HEK293 (cell line): ENCODE data around the gene HAAO.

Source experiments
- CTCF ChIA-PET: fragments of 350-600 bp; formaldehyde crosslinking; extraction: SDS; loops from one replicate; lab custom pipeline; 2021; ENCODE audit warnings: antibody characterized with exemption; lab: Yijun Ruan, JAX
- POLR2A ChIA-PET: fragments of 300-600 bp; formaldehyde crosslinking; extraction: SDS; loops from one replicate; lab custom pipeline; 2020; ENCODE audit warnings: antibody characterized with exemption, inconsistent platforms; lab: Yijun Ruan, JAX
- H3K27ac ChIP-seq: fragments of 200-500 bp; sonication (Bioruptor generic); 2 replicates; pipeline ENCODE4 v1.5.1; 2014; ENCODE audit warnings: low read depth, low read length, control low read depth, inconsistent platforms; ENCODE audit errors: extremely low read depth
- H3K36me3 ChIP-seq, 2 experiments: fragments of 200-500 bp in 1 of 2; sonication (Bioruptor generic) in 1 of 2; 1 replicate in 1 of 2; 2 replicates in 1 of 2; pipeline ENCODE4 v1.5.1; 2014 to 2017; ENCODE audit warnings: inconsistent platforms in 2 of 2, low read length in 2 of 2; ENCODE audit not compliant: control insufficient read depth in 2 of 2, insufficient read depth in 1 of 2
- H3K4me1 ChIP-seq: fragments of 200-500 bp; sonication (Bioruptor generic); 2 replicates; pipeline ENCODE4 v1.5.1; 2014; ENCODE audit warnings: mild to moderate bottlenecking, low read length, inconsistent platforms; ENCODE audit not compliant: control insufficient read depth, insufficient read depth
- H3K4me3 ChIP-seq: 2 replicates; pipeline ENCODE4 v1.5.1; 2011; ENCODE audit warnings: low read depth, mild to moderate bottlenecking, control low read depth, low read length, moderate library complexity
- H3K9me3 ChIP-seq: fragments of 200-500 bp; sonication (Bioruptor generic); 2 replicates; pipeline ENCODE4 v1.5.1; 2014; ENCODE audit warnings: low read depth, low read length, inconsistent platforms; ENCODE audit not compliant: control insufficient read depth, insufficient read depth
- MEIS1 ChIP-seq: sonication (generic); formaldehyde crosslinking; IDR thresholded peaks from 2 replicates; pipeline ENCODE4 v1.8.1; 2022; ENCODE audit warnings: missing genetic modification reagents, mild to moderate bottlenecking, borderline replicate concordance
- REPIN1 ChIP-seq: fragments of 450-650 bp; formaldehyde crosslinking; IDR thresholded peaks from 2 replicates; pipeline ENCODE4 v1.5.1; 2017; ENCODE audit warnings: missing biosample characterization, missing genetic modification characterization, low read depth
- SALL2 ChIP-seq: fragments of 450-650 bp; formaldehyde crosslinking; IDR thresholded peaks from 2 replicates; pipeline ENCODE4 v1.5.0; 2017; ENCODE audit warnings: missing biosample characterization, mild to moderate bottlenecking, missing genetic modification characterization, borderline replicate concordance
- SETDB1 ChIP-seq: IDR thresholded peaks from one replicate; pipeline ENCODE4 v1.6.1; 2017; ENCODE audit warnings: mild to moderate bottlenecking, low read length, moderate library complexity, mixed read lengths; ENCODE audit not compliant: insufficient read length
- ZBTB8A ChIP-seq: fragments of 450-650 bp; formaldehyde crosslinking; IDR thresholded peaks from 2 replicates; pipeline ENCODE4 v1.5.1; 2016; ENCODE audit warnings: missing biosample characterization, missing genetic modification characterization
- ZNF10 ChIP-seq: fragments of 450-650 bp; formaldehyde crosslinking; IDR thresholded peaks from 2 replicates; pipeline ENCODE4 v1.5.1; 2017; ENCODE audit warnings: missing biosample characterization, missing genetic modification characterization
- ZNF112 ChIP-seq: fragments of 450-650 bp; formaldehyde crosslinking; IDR thresholded peaks from 2 replicates; pipeline ENCODE4 v1.5.0; 2017; ENCODE audit warnings: missing biosample characterization, missing genetic modification characterization
- ZNF16 ChIP-seq: fragments of 450-650 bp; formaldehyde crosslinking; IDR thresholded peaks from 2 replicates; pipeline ENCODE4 v1.5.1; 2016; ENCODE audit warnings: low read depth, missing biosample characterization, missing genetic modification characterization
- ZNF19 ChIP-seq: fragments of 450-650 bp; formaldehyde crosslinking; IDR thresholded peaks from 2 replicates; pipeline ENCODE4; 2016; ENCODE audit warnings: missing biosample characterization, missing genetic modification characterization, low read depth
- ZNF549 ChIP-seq: fragments of 450-650 bp; IDR thresholded peaks from 2 replicates; pipeline ENCODE4 v1.5.1; 2018; ENCODE audit warnings: missing biosample characterization, missing genetic modification characterization, mild to moderate bottlenecking, inconsistent platforms, moderate library complexity
- ZNF558 ChIP-seq: fragments of 450-650 bp; formaldehyde crosslinking; IDR thresholded peaks from 2 replicates; pipeline ENCODE4 v1.5.1; 2016; ENCODE audit warnings: missing biosample characterization, missing genetic modification characterization
- ZSCAN23 ChIP-seq: fragments of 450-650 bp; formaldehyde crosslinking; IDR thresholded peaks from 2 replicates; pipeline ENCODE4 v1.5.1; 2016; ENCODE audit warnings: missing biosample characterization, missing genetic modification characterization
- ZXDB ChIP-seq: fragments of 450-650 bp; formaldehyde crosslinking; IDR thresholded peaks from 2 replicates; pipeline ENCODE4 v1.5.1; 2016; ENCODE audit warnings: missing biosample characterization, missing genetic modification characterization
- TF ChIP-seq, protein P1 (sequence below): fragments of 450-650 bp; formaldehyde crosslinking; IDR thresholded peaks from 2 replicates; pipeline ENCODE4 v1.5.1; 2016; ENCODE audit warnings: missing biosample characterization, missing genetic modification characterization
- TF ChIP-seq, protein P2 (sequence below): fragments of 450-650 bp; formaldehyde crosslinking; IDR thresholded peaks from 2 replicates; pipeline ENCODE4 v1.5.1; 2017; ENCODE audit warnings: missing biosample characterization, missing genetic modification characterization
- TF ChIP-seq, protein P3 (sequence below): fragments of 450-650 bp; formaldehyde crosslinking; IDR thresholded peaks from 2 replicates; pipeline ENCODE4 v1.5.1; 2016; ENCODE audit warnings: missing biosample characterization, missing genetic modification characterization
- TF ChIP-seq, protein P4 (sequence below): fragments of 450-650 bp; formaldehyde crosslinking; IDR thresholded peaks from 2 replicates; pipeline ENCODE4 v1.5.1; 2016; ENCODE audit warnings: missing biosample characterization, missing genetic modification characterization
- TF ChIP-seq, protein P5 (sequence below): fragments of 450-650 bp; formaldehyde crosslinking; conservative IDR thresholded peaks from 2 replicates; pipeline ENCODE4 v1.5.1; 2016; ENCODE audit warnings: low read depth, missing biosample characterization, missing genetic modification characterization
- TF ChIP-seq, protein P6 (sequence below): fragments of 450-650 bp; formaldehyde crosslinking; IDR thresholded peaks from 2 replicates; pipeline ENCODE4; 2016; ENCODE audit warnings: missing biosample characterization, missing genetic modification characterization
- TF ChIP-seq, protein P7 (sequence below): fragments of 450-650 bp; formaldehyde crosslinking; IDR thresholded peaks from 2 replicates; pipeline ENCODE4 v1.5.1; 2017; ENCODE audit warnings: missing biosample characterization, missing genetic modification characterization

The HAAO gene

DNA sequence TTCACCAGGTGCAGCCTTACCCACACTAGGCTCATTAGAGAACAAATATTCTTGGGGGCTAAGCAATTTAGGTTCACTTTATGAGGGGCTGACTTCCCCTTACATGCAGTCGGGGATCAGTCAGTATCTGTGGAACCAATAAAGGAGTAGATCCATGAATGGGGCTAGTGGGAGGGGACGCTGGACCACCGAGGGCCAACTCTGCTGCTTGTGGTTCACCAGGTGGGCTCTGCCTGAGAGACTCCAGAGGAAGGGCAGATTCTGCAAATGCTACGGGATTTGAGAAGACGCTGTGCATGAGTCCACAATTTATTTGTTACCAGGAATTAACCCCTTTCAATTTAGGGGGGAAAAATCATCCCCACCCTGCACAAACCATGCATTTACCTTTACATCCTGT, 15.9 kb upstream of the HAAO start:
- Histone ChIP-seq H3K4me1 (no peaks in the 10 kb centered on the region), H3K4me3 (no peak overlapping the region), H3K36me3 (no peaks in the 10 kb centered on the region), H3K27ac (no peak overlapping the region), H3K9me3 (no peaks in the 10 kb centered on the region)
- no peak for TF ChIP-seq ZNF549
- no peak for TF ChIP-seq SETDB1
- no peak for TF ChIP-seq ZBTB8A
- no peak for TF ChIP-seq REPIN1 (tag by site-specific recombination)
- no peak for TF ChIP-seq ZNF19 (tag by site-specific recombination)
- TF ChIP-seq, protein P1, sequence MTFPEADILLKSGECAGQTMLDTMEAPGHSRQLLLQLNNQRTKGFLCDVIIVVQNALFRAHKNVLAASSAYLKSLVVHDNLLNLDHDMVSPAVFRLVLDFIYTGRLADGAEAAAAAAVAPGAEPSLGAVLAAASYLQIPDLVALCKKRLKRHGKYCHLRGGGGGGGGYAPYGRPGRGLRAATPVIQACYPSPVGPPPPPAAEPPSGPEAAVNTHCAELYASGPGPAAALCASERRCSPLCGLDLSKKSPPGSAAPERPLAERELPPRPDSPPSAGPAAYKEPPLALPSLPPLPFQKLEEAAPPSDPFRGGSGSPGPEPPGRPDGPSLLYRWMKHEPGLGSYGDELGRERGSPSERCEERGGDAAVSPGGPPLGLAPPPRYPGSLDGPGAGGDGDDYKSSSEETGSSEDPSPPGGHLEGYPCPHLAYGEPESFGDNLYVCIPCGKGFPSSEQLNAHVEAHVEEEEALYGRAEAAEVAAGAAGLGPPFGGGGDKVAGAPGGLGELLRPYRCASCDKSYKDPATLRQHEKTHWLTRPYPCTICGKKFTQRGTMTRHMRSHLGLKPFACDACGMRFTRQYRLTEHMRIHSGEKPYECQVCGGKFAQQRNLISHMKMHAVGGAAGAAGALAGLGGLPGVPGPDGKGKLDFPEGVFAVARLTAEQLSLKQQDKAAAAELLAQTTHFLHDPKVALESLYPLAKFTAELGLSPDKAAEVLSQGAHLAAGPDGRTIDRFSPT (tag by site-specific recombination), result no peak
- TF ChIP-seq, protein P2, sequence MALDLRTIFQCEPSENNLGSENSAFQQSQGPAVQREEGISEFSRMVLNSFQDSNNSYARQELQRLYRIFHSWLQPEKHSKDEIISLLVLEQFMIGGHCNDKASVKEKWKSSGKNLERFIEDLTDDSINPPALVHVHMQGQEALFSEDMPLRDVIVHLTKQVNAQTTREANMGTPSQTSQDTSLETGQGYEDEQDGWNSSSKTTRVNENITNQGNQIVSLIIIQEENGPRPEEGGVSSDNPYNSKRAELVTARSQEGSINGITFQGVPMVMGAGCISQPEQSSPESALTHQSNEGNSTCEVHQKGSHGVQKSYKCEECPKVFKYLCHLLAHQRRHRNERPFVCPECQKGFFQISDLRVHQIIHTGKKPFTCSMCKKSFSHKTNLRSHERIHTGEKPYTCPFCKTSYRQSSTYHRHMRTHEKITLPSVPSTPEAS (tag by site-specific recombination), result no peak
- no peak for TF ChIP-seq MEIS1 (CRISPR knock-in tag)
- TF ChIP-seq ZNF112 (tag by site-specific recombination), result no peak
- no peak for TF ChIP-seq ZNF16 (tag by site-specific recombination)
- TF ChIP-seq, protein P3, sequence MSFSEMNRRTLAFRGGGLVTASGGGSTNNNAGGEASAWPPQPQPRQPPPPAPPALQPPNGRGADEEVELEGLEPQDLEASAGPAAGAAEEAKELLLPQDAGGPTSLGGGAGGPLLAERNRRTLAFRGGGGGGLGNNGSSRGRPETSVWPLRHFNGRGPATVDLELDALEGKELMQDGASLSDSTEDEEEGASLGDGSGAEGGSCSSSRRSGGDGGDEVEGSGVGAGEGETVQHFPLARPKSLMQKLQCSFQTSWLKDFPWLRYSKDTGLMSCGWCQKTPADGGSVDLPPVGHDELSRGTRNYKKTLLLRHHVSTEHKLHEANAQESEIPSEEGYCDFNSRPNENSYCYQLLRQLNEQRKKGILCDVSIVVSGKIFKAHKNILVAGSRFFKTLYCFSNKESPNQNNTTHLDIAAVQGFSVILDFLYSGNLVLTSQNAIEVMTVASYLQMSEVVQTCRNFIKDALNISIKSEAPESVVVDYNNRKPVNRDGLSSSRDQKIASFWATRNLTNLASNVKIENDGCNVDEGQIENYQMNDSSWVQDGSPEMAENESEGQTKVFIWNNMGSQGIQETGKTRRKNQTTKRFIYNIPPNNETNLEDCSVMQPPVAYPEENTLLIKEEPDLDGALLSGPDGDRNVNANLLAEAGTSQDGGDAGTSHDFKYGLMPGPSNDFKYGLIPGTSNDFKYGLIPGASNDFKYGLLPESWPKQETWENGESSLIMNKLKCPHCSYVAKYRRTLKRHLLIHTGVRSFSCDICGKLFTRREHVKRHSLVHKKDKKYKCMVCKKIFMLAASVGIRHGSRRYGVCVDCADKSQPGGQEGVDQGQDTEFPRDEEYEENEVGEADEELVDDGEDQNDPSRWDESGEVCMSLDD (tag by site-specific recombination), result no peak
- TF ChIP-seq, protein P4, sequence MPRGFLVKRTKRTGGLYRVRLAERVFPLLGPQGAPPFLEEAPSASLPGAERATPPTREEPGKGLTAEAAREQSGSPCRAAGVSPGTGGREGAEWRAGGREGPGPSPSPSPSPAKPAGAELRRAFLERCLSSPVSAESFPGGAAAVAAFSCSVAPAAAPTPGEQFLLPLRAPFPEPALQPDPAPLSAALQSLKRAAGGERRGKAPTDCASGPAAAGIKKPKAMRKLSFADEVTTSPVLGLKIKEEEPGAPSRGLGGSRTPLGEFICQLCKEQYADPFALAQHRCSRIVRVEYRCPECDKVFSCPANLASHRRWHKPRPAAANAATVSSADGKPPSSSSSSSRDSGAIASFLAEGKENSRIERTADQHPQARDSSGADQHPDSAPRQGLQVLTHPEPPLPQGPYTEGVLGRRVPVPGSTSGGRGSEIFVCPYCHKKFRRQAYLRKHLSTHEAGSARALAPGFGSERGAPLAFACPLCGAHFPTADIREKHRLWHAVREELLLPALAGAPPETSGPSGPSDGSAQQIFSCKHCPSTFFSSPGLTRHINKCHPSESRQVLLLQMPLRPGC (tag by site-specific recombination), result no peak
- TF ChIP-seq, protein P5, sequence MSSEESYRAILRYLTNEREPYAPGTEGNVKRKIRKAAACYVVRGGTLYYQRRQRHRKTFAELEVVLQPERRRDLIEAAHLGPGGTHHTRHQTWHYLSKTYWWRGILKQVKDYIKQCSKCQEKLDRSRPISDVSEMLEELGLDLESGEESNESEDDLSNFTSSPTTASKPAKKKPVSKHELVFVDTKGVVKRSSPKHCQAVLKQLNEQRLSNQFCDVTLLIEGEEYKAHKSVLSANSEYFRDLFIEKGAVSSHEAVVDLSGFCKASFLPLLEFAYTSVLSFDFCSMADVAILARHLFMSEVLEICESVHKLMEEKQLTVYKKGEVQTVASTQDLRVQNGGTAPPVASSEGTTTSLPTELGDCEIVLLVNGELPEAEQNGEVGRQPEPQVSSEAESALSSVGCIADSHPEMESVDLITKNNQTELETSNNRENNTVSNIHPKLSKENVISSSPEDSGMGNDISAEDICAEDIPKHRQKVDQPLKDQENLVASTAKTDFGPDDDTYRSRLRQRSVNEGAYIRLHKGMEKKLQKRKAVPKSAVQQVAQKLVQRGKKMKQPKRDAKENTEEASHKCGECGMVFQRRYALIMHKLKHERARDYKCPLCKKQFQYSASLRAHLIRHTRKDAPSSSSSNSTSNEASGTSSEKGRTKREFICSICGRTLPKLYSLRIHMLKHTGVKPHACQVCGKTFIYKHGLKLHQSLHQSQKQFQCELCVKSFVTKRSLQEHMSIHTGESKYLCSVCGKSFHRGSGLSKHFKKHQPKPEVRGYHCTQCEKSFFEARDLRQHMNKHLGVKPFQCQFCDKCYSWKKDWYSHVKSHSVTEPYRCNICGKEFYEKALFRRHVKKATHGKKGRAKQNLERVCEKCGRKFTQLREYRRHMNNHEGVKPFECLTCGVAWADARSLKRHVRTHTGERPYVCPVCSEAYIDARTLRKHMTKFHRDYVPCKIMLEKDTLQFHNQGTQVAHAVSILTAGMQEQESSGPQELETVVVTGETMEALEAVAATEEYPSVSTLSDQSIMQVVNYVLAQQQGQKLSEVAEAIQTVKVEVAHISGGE (tag by site-specific recombination), result no peak
- TF ChIP-seq, protein P6, sequence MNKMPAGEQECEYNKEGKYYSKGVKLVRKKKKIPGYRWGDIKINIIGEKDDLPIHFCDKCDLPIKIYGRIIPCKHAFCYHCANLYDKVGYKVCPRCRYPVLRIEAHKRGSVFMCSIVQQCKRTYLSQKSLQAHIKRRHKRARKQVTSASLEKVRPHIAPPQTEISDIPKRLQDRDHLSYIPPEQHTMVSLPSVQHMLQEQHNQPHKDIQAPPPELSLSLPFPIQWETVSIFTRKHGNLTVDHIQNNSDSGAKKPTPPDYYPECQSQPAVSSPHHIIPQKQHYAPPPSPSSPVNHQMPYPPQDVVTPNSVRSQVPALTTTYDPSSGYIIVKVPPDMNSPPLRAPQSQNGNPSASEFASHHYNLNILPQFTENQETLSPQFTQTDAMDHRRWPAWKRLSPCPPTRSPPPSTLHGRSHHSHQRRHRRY (tag by site-specific recombination), result no peak
- no peak for TF ChIP-seq ZNF10
- TF ChIP-seq ZXDB (tag by site-specific recombination), result no peak
- no peak for TF ChIP-seq ZSCAN23 (tag by site-specific recombination)
- TF ChIP-seq, protein P7, sequence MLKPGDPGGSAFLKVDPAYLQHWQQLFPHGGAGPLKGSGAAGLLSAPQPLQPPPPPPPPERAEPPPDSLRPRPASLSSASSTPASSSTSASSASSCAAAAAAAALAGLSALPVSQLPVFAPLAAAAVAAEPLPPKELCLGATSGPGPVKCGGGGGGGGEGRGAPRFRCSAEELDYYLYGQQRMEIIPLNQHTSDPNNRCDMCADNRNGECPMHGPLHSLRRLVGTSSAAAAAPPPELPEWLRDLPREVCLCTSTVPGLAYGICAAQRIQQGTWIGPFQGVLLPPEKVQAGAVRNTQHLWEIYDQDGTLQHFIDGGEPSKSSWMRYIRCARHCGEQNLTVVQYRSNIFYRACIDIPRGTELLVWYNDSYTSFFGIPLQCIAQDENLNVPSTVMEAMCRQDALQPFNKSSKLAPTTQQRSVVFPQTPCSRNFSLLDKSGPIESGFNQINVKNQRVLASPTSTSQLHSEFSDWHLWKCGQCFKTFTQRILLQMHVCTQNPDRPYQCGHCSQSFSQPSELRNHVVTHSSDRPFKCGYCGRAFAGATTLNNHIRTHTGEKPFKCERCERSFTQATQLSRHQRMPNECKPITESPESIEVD (tag by site-specific recombination), result no peak
- no peak for TF ChIP-seq ZNF558
- no peak for TF ChIP-seq SALL2 (tag by site-specific recombination)
- CTCF ChIA-PET, result no interaction called here
- POLR2A ChIA-PET, result no interaction called here
